SK-N-MC (cell line): Measurements from ENCODE around the gene SMAD3.

ENCODE experiments used
- EZH2 ChIP-seq: fragments of 200-600 bp; sonication (generic); IDR thresholded peaks from one replicate; pipeline ENCODE4 v1.6.1; 2017; ENCODE audit warnings: antibody characterized with exemption
- POLR2AphosphoS5 ChIP-seq: IDR thresholded peaks from 2 replicates; pipeline ENCODE4 v1.6.1; 2012; ENCODE audit warnings: mild to moderate bottlenecking, low read depth, low read length, borderline replicate concordance

DNA sequence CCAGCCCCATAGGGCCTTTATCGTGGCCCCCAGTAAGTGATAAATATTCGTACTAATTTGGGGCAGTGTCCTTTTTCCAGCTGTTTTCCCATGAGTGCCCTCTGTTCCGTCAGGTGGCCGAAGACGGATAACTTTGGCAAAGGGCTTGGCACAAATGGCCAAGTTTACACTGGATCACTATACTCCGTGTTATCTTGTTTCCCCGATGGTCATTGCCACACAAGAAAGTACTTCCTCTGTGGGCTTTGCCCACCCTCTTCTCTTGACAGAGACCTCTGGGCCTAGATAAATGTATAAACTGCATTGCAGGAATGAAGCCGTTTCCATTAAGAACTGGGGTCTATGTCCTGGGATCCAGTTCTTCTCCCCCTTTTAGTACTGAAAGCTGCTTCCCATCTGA lies 39.1 kb downstream of the SMAD3 start:
- no peak for TF ChIP-seq EZH2
- TF ChIP-seq POLR2AphosphoS5 = no peak
